IMR-90 (cell line): ENCODE results near the gene PRR5L. TPM values are rescaled to one million over a fixed set of nuclear protein-coding genes. Genes with fewer than 3 reads are reported as not detected.

Source experiments
- ATAC-seq: fragments of 200-7000 bp; cut with Tn5 transposase; 2 replicates; pipeline ENCODE4 v1.9.1; 2020; ENCODE audit warnings: low read depth, mild to moderate bottlenecking, moderate library complexity
- BruUV-seq: library from RNA; stranded (reverse); fragments of 400-500 nt; replicated peaks from 2 replicates; lab custom pipeline; 2021; lab: Mats Ljungman, UMichigan
- CTCF ChIA-PET: fragments of 300-600 bp; formaldehyde crosslinking; extraction: SDS; loops from one replicate; lab custom pipeline; 2021; ENCODE audit warnings: antibody characterized with exemption; lab: Yijun Ruan, JAX
- POLR2A ChIA-PET: fragments of 300-600 bp; sonication (Branson Sonifier 250); formaldehyde crosslinking; loops from one replicate; lab custom pipeline; 2022; ENCODE audit warnings: antibody characterized with exemption; ENCODE audit not compliant: unreplicated experiment; lab: Charles Lee
- DNase-seq: peaks from one replicate; pipeline ENCODE4 v3.0.0; 2013
- H2AFZ ChIP-seq: replicated peaks from 2 replicates; pipeline ENCODE3; 2013; ENCODE audit warnings: low read length, mild to moderate bottlenecking; ENCODE audit not compliant: poor library complexity
- H2AK5ac ChIP-seq: 2 replicates; pipeline ENCODE4 v1.6.1; 2013; ENCODE audit warnings: low read depth, low read length, inconsistent platforms
- H2AK9ac ChIP-seq: replicated peaks from 2 replicates; pipeline ENCODE3; 2013; ENCODE audit warnings: mild to moderate bottlenecking, low read depth, low read length, moderate library complexity; ENCODE audit not compliant: poor library complexity
- H2BK120ac ChIP-seq: 2 replicates; pipeline ENCODE4 v1.6.1; 2013; ENCODE audit warnings: low read depth, low read length, inconsistent platforms
- H2BK15ac ChIP-seq: 3 replicates; pipeline ENCODE4 v1.6.1; 2013; ENCODE audit warnings: low read depth, low read length, inconsistent platforms
- H2BK20ac ChIP-seq: 2 replicates; pipeline ENCODE4 v1.6.1; 2013; ENCODE audit warnings: low read depth, mild to moderate bottlenecking, inconsistent platforms, low read length, moderate library complexity
- H2BK5ac ChIP-seq: 2 replicates; pipeline ENCODE4 v1.6.1; 2013; ENCODE audit warnings: mild to moderate bottlenecking, low read depth, low read length, inconsistent platforms; ENCODE audit not compliant: poor library complexity, severe bottlenecking
- H3K14ac ChIP-seq: replicated peaks from 2 replicates; pipeline ENCODE4 v1.6.1; 2013; ENCODE audit warnings: low read depth, low read length, inconsistent platforms
- H3K18ac ChIP-seq: 2 replicates; pipeline ENCODE4 v1.6.1; 2013; ENCODE audit warnings: low read depth, low read length, control low read depth
- H3K23ac ChIP-seq: 2 replicates; pipeline ENCODE4 v1.6.1; 2013; ENCODE audit warnings: low read depth, low read length, inconsistent platforms
- H3K27ac ChIP-seq: 2 replicates; pipeline ENCODE4 v1.5.1; 2013; ENCODE audit warnings: mild to moderate bottlenecking, control low read depth, low read length; ENCODE audit not compliant: insufficient read depth
- H3K27me3 ChIP-seq: 2 replicates; pipeline ENCODE4 v1.6.1; 2013; ENCODE audit warnings: low read length; ENCODE audit not compliant: control insufficient read depth, insufficient read depth
- H3K36me3 ChIP-seq: 2 replicates; pipeline ENCODE4 v1.6.1; 2013; ENCODE audit warnings: low read length, mixed read lengths; ENCODE audit not compliant: control insufficient read depth, insufficient read depth
- H3K4ac ChIP-seq: 2 replicates; pipeline ENCODE4 v1.6.1; 2013; ENCODE audit warnings: low read depth, low read length, inconsistent platforms
- H3K4me1 ChIP-seq: 2 replicates; pipeline ENCODE4 v1.6.1; 2013; ENCODE audit warnings: low read length, mixed read lengths; ENCODE audit not compliant: control insufficient read depth, insufficient read depth
- H3K4me2 ChIP-seq: 2 replicates; pipeline ENCODE4 v1.6.1; 2013; ENCODE audit warnings: low read depth, mild to moderate bottlenecking, control low read depth, low read length, moderate library complexity
- H3K4me3 ChIP-seq: 2 replicates; pipeline ENCODE4 v1.5.1; 2013; ENCODE audit warnings: low read depth, mild to moderate bottlenecking, control low read depth, low read length, moderate library complexity; ENCODE audit not compliant: insufficient read depth
- H3K56ac ChIP-seq: 2 replicates; pipeline ENCODE4 v1.6.1; 2013; ENCODE audit warnings: low read length, inconsistent platforms; ENCODE audit not compliant: insufficient read depth; ENCODE audit errors: extremely low read depth
- H3K79me1 ChIP-seq, 2 experiments: 2 replicates each; pipeline ENCODE4 v1.6.1; 2013; ENCODE audit warnings: low read length in 2 of 2, inconsistent platforms in 1 of 2, low read depth in 1 of 2
- H3K9ac ChIP-seq: 2 replicates; pipeline ENCODE4 v1.6.1; 2013; ENCODE audit warnings: low read depth, low read length, control low read depth
- H3K9me1 ChIP-seq: 2 replicates; pipeline ENCODE4 v1.6.1; 2013; ENCODE audit warnings: low read length, inconsistent platforms; ENCODE audit not compliant: insufficient read depth
- H3K9me3 ChIP-seq: 2 replicates; pipeline ENCODE4 v1.6.1; 2013; ENCODE audit warnings: low read length; ENCODE audit not compliant: control insufficient read depth, insufficient read depth
- H4K20me1 ChIP-seq: 2 replicates; pipeline ENCODE4 v1.6.1; 2013; ENCODE audit warnings: low read length, inconsistent platforms; ENCODE audit not compliant: insufficient read depth
- H4K5ac ChIP-seq: 2 replicates; pipeline ENCODE4 v1.6.1; 2013; ENCODE audit warnings: mild to moderate bottlenecking, low read depth, low read length, control low read depth
- H4K8ac ChIP-seq, 2 experiments: 2 replicates each; pipeline ENCODE4 v1.6.1; 2013; ENCODE audit warnings: low read depth in 2 of 2, low read length in 2 of 2, control low read depth in 1 of 2, inconsistent platforms in 1 of 2
- H4K91ac ChIP-seq: 2 replicates; pipeline ENCODE4 v1.6.1; 2013; ENCODE audit warnings: low read depth, low read length, inconsistent platforms; ENCODE audit not compliant: insufficient read depth
- BHLHE40 ChIP-seq: fragments of 150-350 bp; IDR thresholded peaks from 2 replicates; pipeline ENCODE4 v1.6.1; 2016; ENCODE audit warnings: mild to moderate bottlenecking, low read depth, low read length
- CEBPB ChIP-seq: IDR thresholded peaks from 2 replicates; pipeline ENCODE4 v1.6.1; 2012; ENCODE audit warnings: low read depth, low read length, improper control_type of control experiment
- CHD1 ChIP-seq: IDR thresholded peaks from 2 replicates; pipeline ENCODE4 v1.6.1; 2012; ENCODE audit warnings: low read depth, low read length, improper control_type of control experiment
- MAFK ChIP-seq: IDR thresholded peaks from 2 replicates; pipeline ENCODE4 v1.6.1; 2012; ENCODE audit warnings: low read depth, low read length, improper control_type of control experiment
- MAZ ChIP-seq: IDR thresholded peaks from 2 replicates; pipeline ENCODE4 v1.6.1; 2012; ENCODE audit warnings: low read depth, mild to moderate bottlenecking, low read length, improper control_type of control experiment, moderate library complexity, borderline replicate concordance
- NFE2L2 ChIP-seq: fragments of 150-350 bp; IDR thresholded peaks from 2 replicates; pipeline ENCODE4 v1.6.1; 2016; ENCODE audit warnings: low read depth, mild to moderate bottlenecking, low read length
- POLR2A ChIP-seq: IDR thresholded peaks from 2 replicates; pipeline ENCODE4 v1.6.1; 2012; ENCODE audit warnings: mild to moderate bottlenecking, low read depth, low read length
- RAD21 ChIP-seq: IDR thresholded peaks from 2 replicates; pipeline ENCODE4 v1.6.1; 2012; ENCODE audit warnings: low read length, improper control_type of control experiment
- RCOR1 ChIP-seq: IDR thresholded peaks from 2 replicates; pipeline ENCODE4 v1.6.1; 2012; ENCODE audit warnings: mild to moderate bottlenecking, low read length, improper control_type of control experiment; ENCODE audit not compliant: insufficient replicate concordance
- RFX5 ChIP-seq: IDR thresholded peaks from 2 replicates; pipeline ENCODE4 v1.8.0; 2012; ENCODE audit warnings: low read depth, mild to moderate bottlenecking, low read length, moderate library complexity
- SMC3 ChIP-seq: fragments of 150-350 bp; IDR thresholded peaks from 2 replicates; pipeline ENCODE4 v1.6.1; 2016; ENCODE audit warnings: low read depth, mild to moderate bottlenecking, antibody characterized with exemption, low read length, moderate library complexity
- WGBS, 2 experiments: methylation state at CpG; one replicate each; pipeline versions ENCODE4 v1.1.5 to v1.1.7; 2013; ENCODE audit warnings: missing lambda C conversion rate in 2 of 2; ENCODE audit not compliant: insufficient read length in 1 of 2; ENCODE audit errors: extremely low coverage in 2 of 2; 5-methylcytosine and 5-hydroxymethylcytosine counted together
- dilution Hi-C: fragments of 300-500 bp; cut with HindIII; formaldehyde crosslinking; loops from one replicate; pipeline ENCODE4 v1.14.3; 2018; ENCODE audit warnings: low sequenced_read_pairs; ENCODE audit not compliant: unreplicated experiment
- in situ Hi-C: fragments of 300-500 bp; cut with MboI; formaldehyde crosslinking; loops from 3 replicates; pipeline ENCODE4 v1.14.3; 2019; ENCODE audit warnings: low sequenced_read_pairs, inconsistent platforms, mixed read lengths
- intact Hi-C: fragments of 100-400 bp; cut with micrococcal nuclease; formaldehyde crosslinking; loops from 2 replicates; pipeline ENCODE4 v1.10.0; 2022
- polyA plus RNA-seq, 3 experiments: library from polyadenylated mRNA; depleted of rRNA; stranded (reverse); fragments of >200 nt; gene quantifications; 2 replicates each; pipeline ENCODE4 v1.2.3, GENCODE V29; 2012; ENCODE audit warnings: low replicate concordance in 1 of 3
- total RNA-seq: library from RNA; depleted of rRNA; stranded (reverse); fragments of >200 nt; gene quantifications from 2 replicates; pipeline ENCODE4 v1.2.3, GENCODE V29; 2012
- TF ChIP-seq, protein P1 (sequence below): fragments of 150-350 bp; IDR thresholded peaks from 2 replicates; pipeline ENCODE4 v1.6.1; 2017; ENCODE audit warnings: mild to moderate bottlenecking, antibody characterized with exemption, low read length, low read depth
- TF ChIP-seq, protein P2 (sequence below): fragments of 150-350 bp; IDR thresholded peaks from 2 replicates; pipeline ENCODE4 v1.6.1; 2016; ENCODE audit warnings: low read depth, mild to moderate bottlenecking, low read length, moderate library complexity, borderline replicate concordance
- TF ChIP-seq, protein P3 (sequence below): conservative IDR thresholded peaks from 2 replicates; pipeline ENCODE4 v1.5.1; 2012; ENCODE audit warnings: mild to moderate bottlenecking, low read depth, low read length, improper control_type of control experiment

The PRR5L gene
- total and polyA plus RNA-seq, 2 of the 4 experiments (the other 2 are of a cell fraction), result 2.9 to 3.6 TPM

GRCh38 chr11:36452236-36452940 lies 156.3 kb downstream of the PRR5L start:
- H3K56ac ChIP-seq, result no peak overlapping the region
- H2BK5ac ChIP-seq, result peak overlapping the region; percentile 6
- peak overlapping the region; percentile 14 for H3K14ac ChIP-seq
- ChIA-PET CTCF (interaction anchor here (0.7 to 2.1 kb wide), 3 partner anchors 13 to 74 kb away, joined by 3 to 9 read pairs (median 4); no protein-coding TSS in a partner anchor), POLR2A (no interaction called here)
- no peaks in the 10 kb centered on the region for H3K9me3 ChIP-seq
- dilution Hi-C loops, result no loop called here
- peak overlapping the region; percentile 76 for H4K91ac ChIP-seq
- peak overlapping the region; percentile 8 for H4K5ac ChIP-seq
- peak overlapping the region; percentile 30 for H2AK5ac ChIP-seq
- H3K9ac ChIP-seq, result no peak overlapping the region
- peak overlapping the region; percentile 38 for H2BK20ac ChIP-seq
- DNase-seq (peak; percentile 32), ATAC-seq (no peak)
- no peaks in the 10 kb centered on the region for H3K36me3 ChIP-seq
- in situ Hi-C loops, result loop anchor here (25.0 kb wide), 1 partner anchor 840 kb away; the partner anchor contains the start of gene FJX1
- no peak overlapping the region for H3K4me3 ChIP-seq
- intact Hi-C loops, result no loop called here
- no peak overlapping the region for H3K4me2 ChIP-seq
- no peaks in the 10 kb centered on the region for H4K20me1 ChIP-seq
- 29% methylated on average over 1 of the region's 5 CpGs; no CpG with 5 or more reads in 1 of the 2 experiments for WGBS, 2 experiments
- H2BK15ac ChIP-seq, result peak overlapping the region; percentile 5; the same call in 1 of the 3 replicates
- H3K9me1 ChIP-seq, result peaks cover 35% of the 10 kb centered on the region
- peak overlapping the region; percentile 12 for H2AFZ ChIP-seq
- H2AK9ac ChIP-seq, result no peak overlapping the region
- no peak overlapping the region for H3K23ac ChIP-seq
- peak overlapping the region; percentile 58 for H3K4ac ChIP-seq
- no TSS peak for BruUV-seq
- H3K4me1 ChIP-seq, result peaks cover 40% of the 10 kb centered on the region
- peak overlapping the region in 1 of 2 experiments; percentile 8; a peak in 2 of 4 replicates for H4K8ac ChIP-seq
- H3K27ac ChIP-seq, result 0 out of 2 replicates have a peak overlapping the region, but pooled peaks have one; percentile 9
- peak overlapping the region; percentile 47 for H2BK120ac ChIP-seq
- peak overlapping the region; percentile 7 for H3K18ac ChIP-seq
- no peaks in the 10 kb centered on the region for H3K27me3 ChIP-seq
- peaks cover 0 to 9% of the 10 kb centered on the region in 2 experiments; a peak in 1 of 4 replicates for H3K79me1 ChIP-seq
- TF ChIP-seq CHD1 (no peak), RCOR1 (no peak), RFX5 (no peak), POLR2A (no peak), MAZ (no peak), BHLHE40 (no peak), CEBPB (no peak), SMC3 (no peak), RAD21 (no peak), NFE2L2 (no peak), MAFK (no peak)
- TF ChIP-seq, protein P1, sequence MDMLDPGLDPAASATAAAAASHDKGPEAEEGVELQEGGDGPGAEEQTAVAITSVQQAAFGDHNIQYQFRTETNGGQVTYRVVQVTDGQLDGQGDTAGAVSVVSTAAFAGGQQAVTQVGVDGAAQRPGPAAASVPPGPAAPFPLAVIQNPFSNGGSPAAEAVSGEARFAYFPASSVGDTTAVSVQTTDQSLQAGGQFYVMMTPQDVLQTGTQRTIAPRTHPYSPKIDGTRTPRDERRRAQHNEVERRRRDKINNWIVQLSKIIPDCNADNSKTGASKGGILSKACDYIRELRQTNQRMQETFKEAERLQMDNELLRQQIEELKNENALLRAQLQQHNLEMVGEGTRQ, result no peak
- TF ChIP-seq, protein P2, sequence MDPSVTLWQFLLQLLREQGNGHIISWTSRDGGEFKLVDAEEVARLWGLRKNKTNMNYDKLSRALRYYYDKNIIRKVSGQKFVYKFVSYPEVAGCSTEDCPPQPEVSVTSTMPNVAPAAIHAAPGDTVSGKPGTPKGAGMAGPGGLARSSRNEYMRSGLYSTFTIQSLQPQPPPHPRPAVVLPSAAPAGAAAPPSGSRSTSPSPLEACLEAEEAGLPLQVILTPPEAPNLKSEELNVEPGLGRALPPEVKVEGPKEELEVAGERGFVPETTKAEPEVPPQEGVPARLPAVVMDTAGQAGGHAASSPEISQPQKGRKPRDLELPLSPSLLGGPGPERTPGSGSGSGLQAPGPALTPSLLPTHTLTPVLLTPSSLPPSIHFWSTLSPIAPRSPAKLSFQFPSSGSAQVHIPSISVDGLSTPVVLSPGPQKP, result no peak
- TF ChIP-seq, protein P3, sequence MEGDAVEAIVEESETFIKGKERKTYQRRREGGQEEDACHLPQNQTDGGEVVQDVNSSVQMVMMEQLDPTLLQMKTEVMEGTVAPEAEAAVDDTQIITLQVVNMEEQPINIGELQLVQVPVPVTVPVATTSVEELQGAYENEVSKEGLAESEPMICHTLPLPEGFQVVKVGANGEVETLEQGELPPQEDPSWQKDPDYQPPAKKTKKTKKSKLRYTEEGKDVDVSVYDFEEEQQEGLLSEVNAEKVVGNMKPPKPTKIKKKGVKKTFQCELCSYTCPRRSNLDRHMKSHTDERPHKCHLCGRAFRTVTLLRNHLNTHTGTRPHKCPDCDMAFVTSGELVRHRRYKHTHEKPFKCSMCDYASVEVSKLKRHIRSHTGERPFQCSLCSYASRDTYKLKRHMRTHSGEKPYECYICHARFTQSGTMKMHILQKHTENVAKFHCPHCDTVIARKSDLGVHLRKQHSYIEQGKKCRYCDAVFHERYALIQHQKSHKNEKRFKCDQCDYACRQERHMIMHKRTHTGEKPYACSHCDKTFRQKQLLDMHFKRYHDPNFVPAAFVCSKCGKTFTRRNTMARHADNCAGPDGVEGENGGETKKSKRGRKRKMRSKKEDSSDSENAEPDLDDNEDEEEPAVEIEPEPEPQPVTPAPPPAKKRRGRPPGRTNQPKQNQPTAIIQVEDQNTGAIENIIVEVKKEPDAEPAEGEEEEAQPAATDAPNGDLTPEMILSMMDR, result no peak
